ENCODE measurements around the gene ITGA6.

The ITGA6 gene

GRCh38 chr2:172462849-172463381 is 35.5 kb downstream of the ITGA6 start:
- Mint-ChIP-seq H3K36me3 (no peaks in the 10 kb centered on the region), H3K4me3 (no peak overlapping the region), H3K4me1 (peaks cover 47% of the 10 kb centered on the region), H3K9me3 (no peaks in the 10 kb centered on the region), H3K27ac (no peak overlapping the region), H3K27me3 (peaks cover 9% of the 10 kb centered on the region)
- peak; percentile 79 for ATAC-seq

- no peaks in the 10 kb centered on the region for H3K36me3 Mint-ChIP-seq
- H3K4me1 Mint-ChIP-seq, result peaks cover 45% of the 10 kb centered on the region
- H3K9me3 Mint-ChIP-seq, result no peaks in the 10 kb centered on the region
- ATAC-seq, result no peak
- no peak overlapping the region for H3K27ac Mint-ChIP-seq
- H3K4me3 Mint-ChIP-seq, result no peak overlapping the region
- H3K27me3 Mint-ChIP-seq, result peaks cover 9% of the 10 kb centered on the region
These were observed 37.2 kb downstream of the ITGA6 start for GRCh38 chr2:172464400-172465129.

DNA sequence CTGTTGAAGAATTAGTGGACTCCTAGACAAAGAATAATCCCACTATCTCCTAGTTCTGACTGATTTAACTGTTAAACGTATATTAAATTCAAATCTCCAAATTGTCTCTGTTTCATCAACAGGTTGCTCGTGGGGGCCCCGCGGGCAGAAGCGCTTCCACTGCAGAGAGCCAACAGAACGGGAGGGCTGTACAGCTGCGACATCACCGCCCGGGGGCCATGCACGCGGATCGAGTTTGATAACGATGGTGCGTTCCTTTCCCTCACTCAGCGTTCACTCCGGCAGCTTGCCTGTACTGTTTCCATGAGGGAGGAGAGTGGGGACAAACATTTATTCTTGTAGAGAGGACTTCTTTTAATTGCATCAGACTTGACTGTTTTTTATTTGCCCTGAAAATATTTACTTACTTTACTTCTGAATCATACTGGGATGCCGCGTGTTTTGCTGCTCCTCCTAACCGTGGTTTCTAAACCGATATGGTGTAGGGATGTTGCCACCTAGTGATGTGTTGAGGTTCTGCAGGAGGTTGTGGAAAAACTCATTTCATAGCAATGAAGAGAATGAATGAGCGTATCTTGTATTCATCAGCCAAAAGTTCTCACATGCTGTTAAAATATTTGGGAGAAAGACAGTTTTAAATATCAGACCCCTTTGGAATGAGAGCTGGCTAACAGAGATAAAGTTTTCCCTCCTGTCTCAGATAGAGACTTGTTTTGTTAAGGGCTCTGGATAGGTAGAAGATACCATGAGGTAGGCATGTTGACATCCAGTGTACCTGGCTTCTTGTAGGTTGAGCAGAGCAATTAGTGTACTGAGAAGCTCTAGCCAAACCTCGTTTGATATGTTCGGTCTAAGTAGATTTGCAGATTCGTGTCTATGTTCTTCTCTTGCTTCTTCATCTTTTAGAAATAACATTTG is 38.3 kb downstream of the ITGA6 start:
- ATAC-seq, result peak; percentile 59
- Mint-ChIP-seq H3K9me3 (no peaks in the 10 kb centered on the region), H3K4me1 (peaks cover 39% of the 10 kb centered on the region), H3K27me3 (peaks cover 9% of the 10 kb centered on the region), H3K36me3 (no peaks in the 10 kb centered on the region), H3K4me3 (no peak overlapping the region), H3K27ac (no peak overlapping the region)

GRCh38 chr2:172467382-172467781 is 40.0 kb downstream of the ITGA6 start:
- Mint-ChIP-seq H3K36me3 (no peaks in the 10 kb centered on the region), H3K9me3 (no peaks in the 10 kb centered on the region), H3K4me1 (peaks cover 33% of the 10 kb centered on the region), H3K27me3 (peaks cover 9% of the 10 kb centered on the region), H3K27ac (no peak overlapping the region), H3K4me3 (no peak overlapping the region)
- ATAC-seq, result no peak

DNA sequence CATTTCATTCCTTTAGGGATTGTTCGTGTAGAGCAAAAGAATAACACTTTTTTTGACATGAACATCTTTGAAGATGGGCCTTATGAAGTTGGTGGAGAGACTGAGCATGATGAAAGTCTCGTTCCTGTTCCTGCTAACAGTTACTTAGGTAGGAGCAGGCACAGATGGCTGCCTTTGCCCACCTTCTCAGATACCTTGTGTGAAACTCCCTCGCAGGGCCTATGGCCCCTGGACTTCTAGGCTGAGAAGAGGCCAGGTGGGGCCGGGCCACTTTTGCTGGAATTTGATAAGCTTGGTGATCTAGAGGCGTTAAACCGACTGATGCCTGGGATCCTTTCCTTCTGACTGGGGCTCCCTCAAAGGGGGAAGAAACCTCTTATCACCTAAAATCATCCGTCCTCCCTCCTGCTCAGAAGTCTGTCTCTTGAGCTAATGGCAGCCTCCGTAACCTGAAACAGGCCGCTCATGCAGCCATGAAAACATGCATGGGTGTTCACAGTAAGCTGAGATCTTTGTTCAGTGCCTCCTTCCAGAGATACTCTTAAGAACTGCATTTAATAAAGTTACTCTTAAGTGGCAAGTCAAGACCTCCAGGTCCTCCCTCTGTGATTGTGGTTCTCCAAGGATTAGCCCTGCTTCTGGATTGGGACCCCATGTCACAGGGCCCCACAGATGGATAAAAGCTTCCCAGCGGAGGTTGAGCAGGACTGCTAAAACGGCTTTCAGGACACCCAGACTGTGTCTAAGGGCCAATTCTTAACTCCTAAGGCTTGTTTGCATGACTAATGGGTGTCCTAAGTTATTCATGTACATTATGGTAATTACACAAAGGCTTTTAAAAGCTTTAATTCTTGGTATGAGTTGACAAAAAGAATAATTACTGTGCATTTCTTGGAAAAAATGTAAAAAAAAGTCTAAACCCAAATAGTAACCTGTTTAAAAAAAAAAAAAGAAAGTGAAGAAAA is 43.9 kb downstream of the ITGA6 start:
- no peak for ATAC-seq
- no peaks in the 10 kb centered on the region for H3K36me3 Mint-ChIP-seq
- H3K27ac Mint-ChIP-seq, result no peak overlapping the region
- no peaks in the 10 kb centered on the region for H3K9me3 Mint-ChIP-seq
- H3K4me3 Mint-ChIP-seq, result no peak overlapping the region
- no peaks in the 10 kb centered on the region for H3K27me3 Mint-ChIP-seq
- no peaks in the 10 kb centered on the region for H3K4me1 Mint-ChIP-seq

GRCh38 chr2:172472446-172473033 is 45.2 kb downstream of the ITGA6 start:
- Mint-ChIP-seq H3K27me3 (no peaks in the 10 kb centered on the region), H3K4me1 (no peaks in the 10 kb centered on the region), H3K36me3 (no peaks in the 10 kb centered on the region), H3K27ac (no peak overlapping the region), H3K4me3 (no peak overlapping the region), H3K9me3 (no peaks in the 10 kb centered on the region)
- ATAC-seq, result no peak

DNA sequence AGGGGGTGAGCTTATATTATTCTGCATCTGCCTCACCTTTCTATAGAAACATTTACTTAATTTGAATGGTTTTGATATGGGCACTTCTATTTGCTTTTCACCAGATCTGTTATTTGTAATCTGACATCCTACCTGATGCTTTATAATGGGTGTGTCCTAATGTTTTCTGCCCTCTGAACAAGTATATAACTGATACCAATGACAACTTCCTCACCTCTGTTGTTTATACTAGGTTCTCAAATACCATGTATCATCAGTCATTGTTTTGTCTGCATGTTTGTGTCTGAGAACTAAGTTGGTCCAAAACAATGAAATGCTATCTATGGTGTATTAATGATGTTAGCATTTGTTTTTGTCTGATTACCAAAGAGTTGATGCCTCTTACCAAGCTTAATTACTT is 45.8 kb downstream of the ITGA6 start:
- Mint-ChIP-seq H3K36me3 (no peaks in the 10 kb centered on the region), H3K4me1 (no peaks in the 10 kb centered on the region), H3K27ac (no peak overlapping the region), H3K27me3 (peaks cover under 1% of the 10 kb centered on the region), H3K9me3 (no peaks in the 10 kb centered on the region), H3K4me3 (no peak overlapping the region)
- no peak for ATAC-seq

DNA sequence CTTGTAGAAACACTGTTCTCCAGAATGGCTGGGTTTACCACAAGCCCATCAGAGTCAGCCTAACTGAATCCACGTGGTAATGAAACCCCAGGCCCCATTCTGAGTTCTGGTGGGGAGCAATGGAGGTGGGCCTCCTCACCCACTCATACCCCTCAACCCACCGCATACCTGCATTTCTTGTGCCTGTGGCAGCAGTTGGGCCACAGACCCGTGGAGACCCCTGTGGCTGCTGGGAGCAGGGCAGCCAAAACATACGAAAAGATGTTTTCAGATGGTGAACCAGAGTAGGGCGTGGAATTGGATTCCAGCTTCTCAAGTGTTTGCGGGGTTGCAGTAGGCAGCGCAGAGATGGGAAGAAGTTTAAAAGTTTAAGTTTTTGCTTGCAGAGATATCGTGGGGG is 51.0 kb downstream of the ITGA6 start:
- no peak overlapping the region for H3K4me3 Mint-ChIP-seq
- no peak overlapping the region for H3K27ac Mint-ChIP-seq
- no peaks in the 10 kb centered on the region for H3K36me3 Mint-ChIP-seq

GRCh38 chr2:172480301-172481218 is 53.2 kb downstream of the ITGA6 start:
- peaks cover 8% of the 10 kb centered on the region for H3K27me3 Mint-ChIP-seq
- no peaks in the 10 kb centered on the region for H3K36me3 Mint-ChIP-seq
- H3K4me3 Mint-ChIP-seq, result no peak overlapping the region
- no peaks in the 10 kb centered on the region for H3K9me3 Mint-ChIP-seq
- H3K4me1 Mint-ChIP-seq, result peaks cover 7% of the 10 kb centered on the region
- no peak for ATAC-seq
- no peak overlapping the region for H3K27ac Mint-ChIP-seq

More for the DNA sequence above, 51.0 kb downstream of the ITGA6 start:
- Mint-ChIP-seq H3K27me3 (peaks cover 8% of the 10 kb centered on the region), H3K4me1 (no peaks in the 10 kb centered on the region), H3K9me3 (no peaks in the 10 kb centered on the region)
- no peak for ATAC-seq

- H3K27me3 Mint-ChIP-seq, result peaks cover 8% of the 10 kb centered on the region
- H3K36me3 Mint-ChIP-seq, result no peaks in the 10 kb centered on the region
- no peak for ATAC-seq
- no peak overlapping the region for H3K4me3 Mint-ChIP-seq
- no peak overlapping the region for H3K27ac Mint-ChIP-seq
- peaks cover 7% of the 10 kb centered on the region for H3K4me1 Mint-ChIP-seq
- H3K9me3 Mint-ChIP-seq, result no peaks in the 10 kb centered on the region
These were observed 54.3 kb downstream of the ITGA6 start for GRCh38 chr2:172481507-172482262.

DNA sequence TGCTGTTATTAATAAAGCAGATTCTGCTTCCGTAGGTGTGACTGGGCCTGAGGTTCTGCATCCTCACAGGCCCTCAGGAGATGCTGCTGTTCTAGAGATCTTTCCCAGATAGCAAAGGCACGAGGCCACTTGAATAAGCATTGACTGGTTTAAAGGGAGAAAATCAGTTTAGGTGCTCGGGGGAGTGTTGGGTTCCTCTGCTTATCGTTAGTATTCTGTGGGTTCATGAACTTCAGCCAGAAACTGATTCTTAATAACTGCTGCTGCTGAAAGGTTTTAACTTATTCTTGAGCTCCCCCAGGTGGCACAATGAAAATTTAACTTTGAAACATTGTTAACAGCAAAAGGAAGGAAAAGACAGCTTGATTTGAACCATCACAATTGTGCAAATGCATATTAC is 56.9 kb downstream of the ITGA6 start:
- no peaks in the 10 kb centered on the region for H3K9me3 Mint-ChIP-seq
- H3K4me1 Mint-ChIP-seq, result peaks cover 7% of the 10 kb centered on the region
- H3K27me3 Mint-ChIP-seq, result no peaks in the 10 kb centered on the region
- no peak overlapping the region for H3K4me3 Mint-ChIP-seq
- H3K27ac Mint-ChIP-seq, result no peak overlapping the region
- no peaks in the 10 kb centered on the region for H3K36me3 Mint-ChIP-seq
- no peak for ATAC-seq

GRCh38 chr2:172484706-172485105 is 57.3 kb downstream of the ITGA6 start:
- Mint-ChIP-seq H3K4me3 (no peak overlapping the region), H3K27me3 (no peaks in the 10 kb centered on the region), H3K4me1 (peaks cover 7% of the 10 kb centered on the region), H3K9me3 (no peaks in the 10 kb centered on the region), H3K36me3 (no peaks in the 10 kb centered on the region), H3K27ac (no peak overlapping the region)
- ATAC-seq, result no peak

DNA sequence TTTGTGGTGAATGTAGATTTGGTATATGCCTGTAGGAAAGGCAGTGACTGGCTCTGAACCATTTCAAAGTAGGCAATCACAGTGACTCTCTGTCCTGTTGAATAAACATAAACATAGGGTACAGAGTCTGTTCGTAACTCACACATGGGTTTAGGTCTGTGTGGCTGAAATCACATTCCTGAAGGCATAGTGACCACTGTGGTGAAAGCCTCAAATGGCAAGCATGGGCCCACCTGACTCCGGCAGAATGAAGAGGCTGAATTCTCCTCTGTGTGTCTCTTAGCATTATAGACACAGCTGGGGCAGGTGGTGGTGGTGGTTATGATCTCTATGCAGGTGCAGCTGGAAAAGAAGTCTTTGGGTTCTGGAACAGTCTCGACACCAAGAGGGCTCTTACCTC is 61.2 kb downstream of the ITGA6 start:
- Mint-ChIP-seq H3K27ac (no peak overlapping the region), H3K27me3 (no peaks in the 10 kb centered on the region), H3K4me3 (no peak overlapping the region), H3K9me3 (no peaks in the 10 kb centered on the region), H3K4me1 (peaks cover 7% of the 10 kb centered on the region), H3K36me3 (no peaks in the 10 kb centered on the region)
- no peak for ATAC-seq
